Vagina (tissue), 2 donors: ENCODE data around the gene RWDD1.

Source experiments
- POLR2A ChIP-seq, 2 donors: fragments of 450-650 bp; IDR thresholded peaks; one replicate each; pipeline ENCODE4 v1.6.1; 2017; ENCODE audit warnings: antibody characterized with exemption in 2 of 2, mild to moderate bottlenecking in 2 of 2, moderate library complexity in 2 of 2
- TF ChIP-seq, protein P1 (sequence below), 3 experiments: fragments of 450-650 bp in 2 of 3; fragments of 200-600 bp in 1 of 3; sonication (generic) in 1 of 3; IDR thresholded peaks; one replicate each; pipeline ENCODE4 v1.5.1; 2017 to 2019; ENCODE audit warnings: antibody characterized with exemption in 3 of 3, mild to moderate bottlenecking in 2 of 3, moderate library complexity in 2 of 3

DNA sequence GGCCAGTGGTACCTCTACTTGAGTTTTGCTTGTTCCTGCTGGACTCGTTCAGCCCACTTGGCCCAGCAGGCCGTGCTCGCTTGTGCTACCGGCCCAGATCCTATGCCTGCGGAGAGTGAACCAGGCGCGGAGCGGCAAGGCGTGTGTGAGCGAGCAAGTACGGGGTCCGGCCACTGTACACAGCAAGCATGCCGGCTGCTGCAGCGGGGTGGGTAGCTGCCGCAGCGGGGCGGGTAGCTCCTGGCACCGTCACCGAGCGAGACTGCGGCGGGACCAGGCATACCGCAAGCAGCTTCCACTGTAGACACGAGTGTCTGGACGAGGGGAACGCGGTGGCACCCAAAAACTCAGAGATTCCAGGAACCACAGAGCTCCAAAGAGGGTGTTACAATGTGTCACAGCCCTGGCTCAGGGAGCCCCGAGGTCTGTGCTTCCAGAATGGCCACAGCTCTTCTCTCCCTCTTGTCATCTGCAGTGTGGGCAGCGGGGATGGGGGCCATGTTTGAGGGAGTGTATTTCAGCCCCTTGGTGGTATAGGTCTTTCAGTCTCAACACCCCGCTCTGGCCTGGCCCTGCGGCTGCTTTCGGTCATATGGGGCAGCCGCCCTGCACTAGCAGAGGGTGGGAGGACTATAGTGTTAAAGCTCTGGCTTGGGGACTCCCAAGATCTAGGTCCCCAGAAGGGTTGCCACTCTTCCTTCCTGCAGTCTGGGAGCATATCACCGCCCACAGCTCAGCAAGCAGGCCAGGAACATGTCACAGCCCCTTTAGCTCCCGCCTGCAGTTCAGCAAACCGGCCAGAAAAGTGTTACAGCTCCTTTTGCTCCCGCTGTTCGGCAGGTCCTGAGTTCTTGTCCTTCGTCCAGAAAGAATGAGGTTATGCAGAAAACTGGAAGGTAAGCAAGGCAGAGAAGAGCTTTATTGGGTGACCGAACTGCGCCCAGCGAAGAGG is 6.1 kb upstream of the RWDD1 start:
- TF ChIP-seq, protein P1, sequence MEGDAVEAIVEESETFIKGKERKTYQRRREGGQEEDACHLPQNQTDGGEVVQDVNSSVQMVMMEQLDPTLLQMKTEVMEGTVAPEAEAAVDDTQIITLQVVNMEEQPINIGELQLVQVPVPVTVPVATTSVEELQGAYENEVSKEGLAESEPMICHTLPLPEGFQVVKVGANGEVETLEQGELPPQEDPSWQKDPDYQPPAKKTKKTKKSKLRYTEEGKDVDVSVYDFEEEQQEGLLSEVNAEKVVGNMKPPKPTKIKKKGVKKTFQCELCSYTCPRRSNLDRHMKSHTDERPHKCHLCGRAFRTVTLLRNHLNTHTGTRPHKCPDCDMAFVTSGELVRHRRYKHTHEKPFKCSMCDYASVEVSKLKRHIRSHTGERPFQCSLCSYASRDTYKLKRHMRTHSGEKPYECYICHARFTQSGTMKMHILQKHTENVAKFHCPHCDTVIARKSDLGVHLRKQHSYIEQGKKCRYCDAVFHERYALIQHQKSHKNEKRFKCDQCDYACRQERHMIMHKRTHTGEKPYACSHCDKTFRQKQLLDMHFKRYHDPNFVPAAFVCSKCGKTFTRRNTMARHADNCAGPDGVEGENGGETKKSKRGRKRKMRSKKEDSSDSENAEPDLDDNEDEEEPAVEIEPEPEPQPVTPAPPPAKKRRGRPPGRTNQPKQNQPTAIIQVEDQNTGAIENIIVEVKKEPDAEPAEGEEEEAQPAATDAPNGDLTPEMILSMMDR (IDR thresholded peaks at IDR 0.05): no peak
- TF ChIP-seq POLR2A (IDR thresholded peaks at IDR 0.05): no peak
